GM12878 (cell line): ENCODE results near the gene CNOT11. TPM values are rescaled to one million over a fixed set of nuclear protein-coding genes. Genes with fewer than 3 reads are reported as not detected.
"Not testable (repeated sequence)": the region's sequence is repeated elsewhere in the genome, so short reads cannot be mapped to it uniquely, and the experiment has no call there.

Experiments used
- ATAC-seq: fragments of 200-7000 bp; cut with Tn5 transposase; 3 replicates; pipeline ENCODE4 v1.9.1; 2020; ENCODE audit warnings: mild to moderate bottlenecking, moderate library complexity
- BruUV-seq: library from RNA; stranded (reverse); fragments of 400-500 nt; replicated peaks from 2 replicates; lab custom pipeline; 2021; lab: Mats Ljungman, UMichigan
- CTCF ChIA-PET: fragments of 300-600 bp; sonication (Branson Sonifier 250); formaldehyde crosslinking; extraction: SDS; loops from one replicate; lab custom pipeline; 2021; ENCODE audit warnings: inconsistent platforms; lab: Yijun Ruan, JAX
- POLR2A ChIA-PET: fragments of 350-600 bp; formaldehyde crosslinking; extraction: SDS; loops from one replicate; lab custom pipeline; 2021; ENCODE audit warnings: inconsistent platforms; lab: Charles Lee
- RAD21 ChIA-PET: fragments of 300-600 bp; sonication (Branson Sonifier 250); formaldehyde crosslinking; loops from one replicate; lab custom pipeline; 2023; ENCODE audit warnings: antibody characterized with exemption; ENCODE audit not compliant: unreplicated experiment; lab: Charles Lee
- SMC1A ChIA-PET: fragments of 300-600 bp; sonication (Branson Sonifier 250); formaldehyde crosslinking; loops from one replicate; lab custom pipeline; 2023; ENCODE audit not compliant: unreplicated experiment, uncharacterized antibody; lab: Charles Lee
- DNase-seq: peaks from one replicate; pipeline ENCODE4 v3.0.0-alpha.2; 2011; ENCODE audit warnings: low read depth, low spot score
- FAIRE-seq: peaks from 3 replicates; lab custom pipeline; 2011; peaks lifted over from hg19 to GRCh38; lab: Jason Lieb, UNC
- H2AFZ ChIP-seq: 2 replicates; pipeline ENCODE4 v1.6.0; 2011; ENCODE audit warnings: low read depth, low read length, control low read depth; ENCODE audit not compliant: control insufficient read depth
- H3K27ac ChIP-seq: 2 replicates; pipeline ENCODE4 v1.5.1; 2011; ENCODE audit warnings: control low read depth; ENCODE audit not compliant: control insufficient read depth, insufficient read depth
- H3K27me3 ChIP-seq, 2 experiments: replicated peaks in 1 of 2; 2 replicates each; pipeline versions ENCODE4 v1.6.0 to v1.6.1; 2011; ENCODE audit warnings: low read length in 1 of 2; ENCODE audit not compliant: control insufficient read depth in 2 of 2, insufficient read depth in 2 of 2
- H3K36me3 ChIP-seq, 2 experiments: 2 replicates each; pipeline ENCODE4 v1.5.1; 2011; ENCODE audit warnings: low read length in 1 of 2; ENCODE audit not compliant: control insufficient read depth in 2 of 2, insufficient read depth in 2 of 2
- H3K4me1 ChIP-seq: 2 replicates; pipeline ENCODE4 v1.6.1; 2011; ENCODE audit warnings: mild to moderate bottlenecking, low read length, moderate library complexity, mixed read lengths; ENCODE audit not compliant: control insufficient read depth, insufficient read depth
- H3K4me2 ChIP-seq: 2 replicates; pipeline ENCODE4 v1.6.0; 2011; ENCODE audit warnings: control low read depth; ENCODE audit not compliant: control insufficient read depth, insufficient read depth
- H3K4me3 ChIP-seq: fragments of 200-600 bp; sonication (generic); 2 replicates; pipeline ENCODE4 v1.5.1; 2016
- H3K79me2 ChIP-seq: 2 replicates; pipeline ENCODE4 v1.6.0; 2011; ENCODE audit warnings: low read length; ENCODE audit not compliant: control insufficient read depth, insufficient read depth
- H3K9ac ChIP-seq: 2 replicates; pipeline ENCODE4 v1.8.0; 2011; ENCODE audit warnings: low read length, control low read depth, mixed read lengths; ENCODE audit not compliant: control insufficient read depth, insufficient read depth
- H3K9me3 ChIP-seq: replicated peaks from 3 replicates; pipeline ENCODE4 v1.5.1; 2011; ENCODE audit warnings: mild to moderate bottlenecking, low read length; ENCODE audit not compliant: control insufficient read depth, insufficient read depth
- H4K20me1 ChIP-seq: 2 replicates; pipeline ENCODE4 v1.6.0; 2011; ENCODE audit not compliant: control insufficient read depth, insufficient read depth
- EED ChIP-seq: sonication (generic); IDR thresholded peaks from 2 replicates; pipeline ENCODE4 v1.6.1; 2016; ENCODE audit warnings: antibody characterized with exemption, low read depth
- HDAC2 ChIP-seq: fragments of 200-600 bp; sonication (generic); IDR thresholded peaks from 2 replicates; pipeline ENCODE4 v1.6.1; 2017
- NR2F1 ChIP-seq: fragments of 450-650 bp; conservative IDR thresholded peaks from 2 replicates; pipeline ENCODE4 v1.6.1; 2017; ENCODE audit warnings: mild to moderate bottlenecking
- RAD21 ChIP-seq: IDR thresholded peaks from 2 replicates; pipeline ENCODE4 v1.6.1; 2011; ENCODE audit warnings: mild to moderate bottlenecking, low read depth, low read length, moderate library complexity; ENCODE audit not compliant: insufficient read depth
- RCOR1 ChIP-seq: conservative IDR thresholded peaks from 2 replicates; pipeline ENCODE4 v1.6.1; 2012; ENCODE audit warnings: low read depth, low read length, improper control_type of control experiment
- YBX1 ChIP-seq: fragments of 450-650 bp; IDR thresholded peaks from 2 replicates; pipeline ENCODE4 v1.6.1; 2016; ENCODE audit warnings: antibody characterized with exemption
- WGBS: methylation state at CpG from one replicate; pipeline ENCODE4 v1.1.6; 2016; ENCODE audit warnings: low lambda C conversion rate; ENCODE audit not compliant: insufficient replicate concordance, insufficient coverage; ENCODE audit errors: missing lambda C conversion rate; 5-methylcytosine and 5-hydroxymethylcytosine counted together
- in situ Hi-C: fragments of 300-500 bp; cut with MboI; formaldehyde crosslinking; loops from 9 replicates; pipeline ENCODE4 v1.14.3; 2018; ENCODE audit warnings: mixed read lengths
- intact Hi-C: fragments of 100-400 bp; cut with micrococcal nuclease; formaldehyde crosslinking; loops from one replicate; pipeline ENCODE4 v1.14.2; 2022; ENCODE audit not compliant: unreplicated experiment
- polyA plus RNA-seq, 11 experiments: library from polyadenylated mRNA; depleted of rRNA in 4 of 11; unstranded in 6 of 11; stranded (reverse) in 5 of 11; fragments of >200 nt; fragmentation: Nextera tagmentation in 4 of 11; fragmentation: Illumina TruSeq in 1 of 11; extraction: Ambion mirVana in 4 of 11; extraction: Trizol in 1 of 11; gene quantifications; 1 replicate in 1 of 11; 2 replicates in 10 of 11; pipeline versions ENCODE4 v1.2.1 to v1.2.3, GENCODE V29; 2011 to 2016; ENCODE audit warnings: inconsistent platforms in 2 of 11, missing spikeins in 2 of 11, low read depth in 1 of 11
- total RNA-seq, 4 experiments: library from RNA; depleted of rRNA in 3 of 4; stranded (reverse); fragments of >200 nt in 3 of 4; fragmentation: Illumina TruSeq in 1 of 4; extraction: Trizol in 1 of 4; gene quantifications; 2 replicates each; pipeline versions ENCODE4 v1.2.1 to v1.2.3, GENCODE V29; 2013 to 2021
- TF ChIP-seq, protein P1 (sequence below), 3 experiments: IDR thresholded peaks in 2 of 3; conservative IDR thresholded peaks in 1 of 3; 2 replicates each; pipeline ENCODE4 v1.5.1; 2011; ENCODE audit warnings: low read depth in 3 of 3, low read length in 3 of 3, mild to moderate bottlenecking in 3 of 3, control low read depth in 2 of 3, moderate library complexity in 2 of 3, inconsistent platforms in 1 of 3, mixed read lengths in 1 of 3; ENCODE audit not compliant: control insufficient read depth in 2 of 3, insufficient read depth in 1 of 3; ENCODE audit errors: extremely low read depth in 1 of 3
- TF ChIP-seq, protein P2 (sequence below): fragments of 450-650 bp; IDR thresholded peaks from 2 replicates; pipeline ENCODE4 v1.6.1; 2017; ENCODE audit warnings: borderline replicate concordance
- TF ChIP-seq, protein P3 (sequence below): fragments of 450-650 bp; formaldehyde crosslinking; IDR thresholded peaks from 2 replicates; pipeline ENCODE4 v1.4.0; 2020; ENCODE audit warnings: mild to moderate bottlenecking, moderate library complexity

The CNOT11 gene
- total and polyA plus RNA-seq, 10 of the 15 experiments (the other 5 are each of a cell fraction or from before 2014, with no cell fraction given), result 10.8 to 111 (median 50.5) TPM

DNA sequence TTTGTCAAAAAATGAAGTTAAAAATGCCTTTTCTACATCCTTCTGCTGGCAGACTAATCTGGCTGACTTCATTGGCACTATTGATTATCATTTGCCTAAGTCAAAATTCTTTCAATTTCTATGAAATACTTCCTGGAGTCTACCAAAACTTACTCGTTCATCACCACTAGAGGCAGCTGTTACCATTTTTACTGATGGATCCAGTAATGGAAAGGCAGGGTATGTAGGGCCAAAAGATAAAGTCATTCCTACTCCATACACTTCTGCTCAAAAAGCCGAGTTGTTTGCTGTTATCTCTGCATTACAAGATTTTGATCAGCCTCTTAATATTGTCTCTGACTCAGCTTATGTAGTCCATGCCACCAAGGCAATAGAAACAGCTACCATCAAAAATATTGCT is 12.0 kb upstream of the CNOT11 start:
- H3K27me3 ChIP-seq, result not testable (repeated sequence)
- TF ChIP-seq, protein P1, sequence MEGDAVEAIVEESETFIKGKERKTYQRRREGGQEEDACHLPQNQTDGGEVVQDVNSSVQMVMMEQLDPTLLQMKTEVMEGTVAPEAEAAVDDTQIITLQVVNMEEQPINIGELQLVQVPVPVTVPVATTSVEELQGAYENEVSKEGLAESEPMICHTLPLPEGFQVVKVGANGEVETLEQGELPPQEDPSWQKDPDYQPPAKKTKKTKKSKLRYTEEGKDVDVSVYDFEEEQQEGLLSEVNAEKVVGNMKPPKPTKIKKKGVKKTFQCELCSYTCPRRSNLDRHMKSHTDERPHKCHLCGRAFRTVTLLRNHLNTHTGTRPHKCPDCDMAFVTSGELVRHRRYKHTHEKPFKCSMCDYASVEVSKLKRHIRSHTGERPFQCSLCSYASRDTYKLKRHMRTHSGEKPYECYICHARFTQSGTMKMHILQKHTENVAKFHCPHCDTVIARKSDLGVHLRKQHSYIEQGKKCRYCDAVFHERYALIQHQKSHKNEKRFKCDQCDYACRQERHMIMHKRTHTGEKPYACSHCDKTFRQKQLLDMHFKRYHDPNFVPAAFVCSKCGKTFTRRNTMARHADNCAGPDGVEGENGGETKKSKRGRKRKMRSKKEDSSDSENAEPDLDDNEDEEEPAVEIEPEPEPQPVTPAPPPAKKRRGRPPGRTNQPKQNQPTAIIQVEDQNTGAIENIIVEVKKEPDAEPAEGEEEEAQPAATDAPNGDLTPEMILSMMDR (IDR thresholded peaks at IDR 0.05 in 2 of 3, conservative IDR thresholded peaks at IDR 0.05 in 1 of 3; ENCODE audit: control insufficient read depth in 2 of 3, extremely low read depth in 1 of 3, insufficient read depth in 1 of 3, low read depth in 3 of 3, low read length in 3 of 3), result peak; percentile 39 to 62 (median 46)
- peak; percentile 51 for TF ChIP-seq RAD21
- TF ChIP-seq, all 136 proteins: peak for 2; not testable (repeated sequence) for 134
- ChIA-PET RAD21 (interaction anchor here (0.8 to 1.3 kb wide), 4 partner anchors 15 to 101 kb away, joined by 3 to 4 read pairs (median 4); partner anchors contain the start of gene RNF149), CTCF (interaction anchor here (0.6 to 1.9 kb wide), 14 partner anchors 9 to 529 kb away, joined by 3 to 7 read pairs (median 3); no protein-coding TSS in a partner anchor), SMC1A (interaction anchor here (0.7 to 1.7 kb wide), 4 partner anchors 59 to 566 kb away, joined by 3 to 5 read pairs (median 4); no protein-coding TSS in a partner anchor)
- DNase-seq, intact Hi-C loops, H2AFZ ChIP-seq, H3K9me3 ChIP-seq, H3K4me3 ChIP-seq, H3K4me2 ChIP-seq, H3K4me1 ChIP-seq, H3K9ac ChIP-seq, H4K20me1 ChIP-seq, POLR2A ChIA-PET, FAIRE-seq, ATAC-seq, H3K36me3 ChIP-seq, H3K79me2 ChIP-seq, BruUV-seq, in situ Hi-C loops, H3K27ac ChIP-seq: not testable (repeated sequence)
- 0% methylated on average over 2 of the region's 2 CpGs for WGBS

DNA sequence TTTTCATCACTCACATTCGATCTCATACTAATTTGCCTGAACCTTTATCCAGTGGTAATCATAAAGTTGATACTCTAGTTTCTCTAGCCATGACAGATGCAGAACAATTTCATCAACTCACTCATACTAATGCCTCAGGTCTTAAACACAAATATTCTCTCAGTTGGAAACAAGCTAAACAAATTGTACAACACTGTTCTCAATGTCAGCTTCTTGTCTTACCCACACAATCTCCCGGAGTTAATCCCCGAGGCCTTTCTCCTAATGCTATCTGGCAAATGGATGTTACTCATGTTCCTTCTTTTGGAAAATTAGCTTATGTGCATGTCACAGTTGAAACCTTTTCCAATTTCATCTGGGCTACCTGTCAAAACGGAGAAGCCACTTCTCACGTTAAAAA is 11.5 kb upstream of the CNOT11 start:
- no peak overlapping the region for H2AFZ ChIP-seq
- no TSS peak for BruUV-seq
- H3K36me3 ChIP-seq, result no peaks in the 10 kb centered on the region
- no peak overlapping the region for H3K4me2 ChIP-seq
- H3K27me3 ChIP-seq, result no peaks in the 10 kb centered on the region
- no peaks in the 10 kb centered on the region for H3K4me1 ChIP-seq
- no peaks in the 10 kb centered on the region for H4K20me1 ChIP-seq
- 41% methylated on average over 5 of the region's 5 CpGs for WGBS
- in situ Hi-C loops (no loop called here), intact Hi-C loops (no loop called here)
- DNase-seq (no peak), ATAC-seq (no peak), FAIRE-seq (no peak)
- ChIA-PET POLR2A (no interaction called here), CTCF (interaction anchor here (0.6 to 1.9 kb wide), 16 partner anchors 8 to 529 kb away, joined by 3 to 7 read pairs (median 3); no protein-coding TSS in a partner anchor), SMC1A (interaction anchor here (0.6 to 1.7 kb wide), 6 partner anchors 18 to 565 kb away, joined by 3 to 5 read pairs (median 4); no protein-coding TSS in a partner anchor), RAD21 (interaction anchor here (0.8 to 1.2 kb wide), 4 partner anchors 14 to 101 kb away, joined by 3 to 4 read pairs (median 3); partner anchors contain the start of gene RNF149)
- H3K9me3 ChIP-seq, result no peaks in the 10 kb centered on the region; the same call in 2 of the 3 replicates
- H3K4me3 ChIP-seq, result no peak overlapping the region
- no peak overlapping the region for H3K9ac ChIP-seq
- no peak overlapping the region for H3K27ac ChIP-seq
- H3K79me2 ChIP-seq, result no peaks in the 10 kb centered on the region
- TF ChIP-seq, protein P2, sequence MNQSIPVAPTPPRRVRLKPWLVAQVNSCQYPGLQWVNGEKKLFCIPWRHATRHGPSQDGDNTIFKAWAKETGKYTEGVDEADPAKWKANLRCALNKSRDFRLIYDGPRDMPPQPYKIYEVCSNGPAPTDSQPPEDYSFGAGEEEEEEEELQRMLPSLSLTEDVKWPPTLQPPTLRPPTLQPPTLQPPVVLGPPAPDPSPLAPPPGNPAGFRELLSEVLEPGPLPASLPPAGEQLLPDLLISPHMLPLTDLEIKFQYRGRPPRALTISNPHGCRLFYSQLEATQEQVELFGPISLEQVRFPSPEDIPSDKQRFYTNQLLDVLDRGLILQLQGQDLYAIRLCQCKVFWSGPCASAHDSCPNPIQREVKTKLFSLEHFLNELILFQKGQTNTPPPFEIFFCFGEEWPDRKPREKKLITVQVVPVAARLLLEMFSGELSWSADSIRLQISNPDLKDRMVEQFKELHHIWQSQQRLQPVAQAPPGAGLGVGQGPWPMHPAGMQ, result no peak
- TF ChIP-seq RCOR1 (no peak), HDAC2 (no peak), NR2F1 (no peak), YBX1 (no peak), EED (no peak)
- TF ChIP-seq, protein P3, sequence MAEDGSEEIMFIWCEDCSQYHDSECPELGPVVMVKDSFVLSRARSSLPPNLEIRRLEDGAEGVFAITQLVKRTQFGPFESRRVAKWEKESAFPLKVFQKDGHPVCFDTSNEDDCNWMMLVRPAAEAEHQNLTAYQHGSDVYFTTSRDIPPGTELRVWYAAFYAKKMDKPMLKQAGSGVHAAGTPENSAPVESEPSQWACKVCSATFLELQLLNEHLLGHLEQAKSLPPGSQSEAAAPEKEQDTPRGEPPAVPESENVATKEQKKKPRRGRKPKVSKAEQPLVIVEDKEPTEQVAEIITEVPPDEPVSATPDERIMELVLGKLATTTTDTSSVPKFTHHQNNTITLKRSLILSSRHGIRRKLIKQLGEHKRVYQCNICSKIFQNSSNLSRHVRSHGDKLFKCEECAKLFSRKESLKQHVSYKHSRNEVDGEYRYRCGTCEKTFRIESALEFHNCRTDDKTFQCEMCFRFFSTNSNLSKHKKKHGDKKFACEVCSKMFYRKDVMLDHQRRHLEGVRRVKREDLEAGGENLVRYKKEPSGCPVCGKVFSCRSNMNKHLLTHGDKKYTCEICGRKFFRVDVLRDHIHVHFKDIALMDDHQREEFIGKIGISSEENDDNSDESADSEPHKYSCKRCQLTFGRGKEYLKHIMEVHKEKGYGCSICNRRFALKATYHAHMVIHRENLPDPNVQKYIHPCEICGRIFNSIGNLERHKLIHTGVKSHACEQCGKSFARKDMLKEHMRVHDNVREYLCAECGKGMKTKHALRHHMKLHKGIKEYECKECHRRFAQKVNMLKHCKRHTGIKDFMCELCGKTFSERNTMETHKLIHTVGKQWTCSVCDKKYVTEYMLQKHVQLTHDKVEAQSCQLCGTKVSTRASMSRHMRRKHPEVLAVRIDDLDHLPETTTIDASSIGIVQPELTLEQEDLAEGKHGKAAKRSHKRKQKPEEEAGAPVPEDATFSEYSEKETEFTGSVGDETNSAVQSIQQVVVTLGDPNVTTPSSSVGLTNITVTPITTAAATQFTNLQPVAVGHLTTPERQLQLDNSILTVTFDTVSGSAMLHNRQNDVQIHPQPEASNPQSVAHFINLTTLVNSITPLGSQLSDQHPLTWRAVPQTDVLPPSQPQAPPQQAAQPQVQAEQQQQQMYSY (CRISPR knock-in tag), result no peak
